Choroid plexus epithelial cell (primary cell): Measurements from ENCODE around the gene CD37.
"Not testable (repeated sequence)": the region's sequence is repeated elsewhere in the genome, so short reads cannot be mapped to it uniquely, and the experiment has no call there.

Experiments
- DNase-seq: peaks from one replicate; pipeline ENCODE4 v3.0.0-alpha.2; 2010; ENCODE audit warnings: low read depth
- H3K4me3 ChIP-seq: 2 replicates; pipeline ENCODE4 v1.5.1; 2011; ENCODE audit warnings: low read depth, mild to moderate bottlenecking, control low read depth, low read length, moderate library complexity
- CTCF ChIP-seq: conservative IDR thresholded peaks from 2 replicates; pipeline ENCODE4 v1.5.1; 2011; ENCODE audit warnings: low read depth, mild to moderate bottlenecking, control low read depth, inconsistent platforms, low read length, moderate library complexity

The CD37 gene

GRCh38 chr19:49301165-49301865 lies 33.9 kb upstream of the CD37 start:
- TF ChIP-seq CTCF, result peak; percentile 93
- peak; percentile 76 for DNase-seq
- H3K4me3 ChIP-seq, result peak overlapping the region; percentile 34

GRCh38 chr19:49301866-49302252 lies 33.3 kb upstream of the CD37 start:
- no peak for DNase-seq
- TF ChIP-seq CTCF, result no peak
- H3K4me3 ChIP-seq, result no peak overlapping the region

GRCh38 chr19:49306734-49307133 lies 28.5 kb upstream of the CD37 start:
- H3K4me3 ChIP-seq, DNase-seq: not testable (repeated sequence)

- H3K4me3 ChIP-seq, result no peak overlapping the region
- no peak for DNase-seq
- TF ChIP-seq CTCF, result no peak
Observed at GRCh38 chr19:49309087-49309486, 26.1 kb upstream of the CD37 start.

GRCh38 chr19:49315111-49315510 lies 20.1 kb upstream of the CD37 start:
- DNase-seq, result no peak
- no peak overlapping the region for H3K4me3 ChIP-seq
- TF ChIP-seq CTCF, result no peak

GRCh38 chr19:49316284-49316683 lies 18.9 kb upstream of the CD37 start:
- no peak overlapping the region for H3K4me3 ChIP-seq
- no peak for TF ChIP-seq CTCF
- DNase-seq, result no peak

GRCh38 chr19:49318296-49318695 lies 16.9 kb upstream of the CD37 start:
- TF ChIP-seq CTCF, result no peak
- no peak overlapping the region for H3K4me3 ChIP-seq
- DNase-seq, result no peak
